Neural cell (in vitro differentiated cells): ENCODE data around the gene CACNA1C. TPM values are rescaled to one million over a fixed set of nuclear protein-coding genes. Genes with fewer than 3 reads are reported as not detected.

Source experiments
- H2AFZ ChIP-seq: fragments of 200-600, 300-800 bp; sonication (generic), shearing (Covaris generic); 2 replicates; pipeline ENCODE4 v1.6.0; 2014; ENCODE audit warnings: low read depth, mild to moderate bottlenecking, antibody characterized with exemption, low read length, moderate library complexity
- H3F3A ChIP-seq: fragments of 200-600 bp; shearing (Covaris generic); 2 replicates; pipeline ENCODE4 v1.6.1; 2016; ENCODE audit warnings: mild to moderate bottlenecking, moderate library complexity, mixed read lengths, antibody characterized with exemption, low read length; ENCODE audit not compliant: insufficient read depth, poor library complexity, severe bottlenecking
- H3K27ac ChIP-seq: fragments of 200-600, 300-800 bp; sonication (generic), shearing (Covaris generic); 2 replicates; pipeline ENCODE4 v1.5.1; 2014; ENCODE audit warnings: mild to moderate bottlenecking, low read length, moderate library complexity
- H3K27me3 ChIP-seq: fragments of 300-800, 200-600 bp; sonication (generic), shearing (Covaris generic); 2 replicates; pipeline ENCODE4 v1.6.0; 2014; ENCODE audit warnings: mild to moderate bottlenecking, low read depth, low read length, moderate library complexity; ENCODE audit not compliant: insufficient read depth
- H3K36me3 ChIP-seq: fragments of 300-800, 200-600 bp; sonication (generic), shearing (Covaris generic); 2 replicates; pipeline ENCODE4 v1.5.1; 2014; ENCODE audit warnings: mild to moderate bottlenecking, antibody characterized with exemption, low read length, moderate library complexity; ENCODE audit not compliant: insufficient read depth
- H3K4me2 ChIP-seq: fragments of 300-800, 200-600 bp; sonication (generic), shearing (Covaris generic); 2 replicates; pipeline ENCODE4 v1.6.0; 2014; ENCODE audit warnings: mild to moderate bottlenecking, low read length
- H3K4me3 ChIP-seq: fragments of 300-800, 200-600 bp; sonication (generic), shearing (Covaris generic); 2 replicates; pipeline ENCODE4 v1.5.1; 2014; ENCODE audit warnings: mild to moderate bottlenecking, low read length, moderate library complexity
- H3K79me2 ChIP-seq: fragments of 200-600 bp; shearing (Covaris generic); replicated peaks from 2 replicates; pipeline ENCODE4 v1.6.0; 2014; ENCODE audit warnings: mild to moderate bottlenecking, low read length, moderate library complexity; ENCODE audit not compliant: insufficient read depth
- H3K9ac ChIP-seq: fragments of 300-800, 200-600 bp; sonication (generic), shearing (Covaris generic); 2 replicates; pipeline ENCODE4 v1.6.1; 2016; ENCODE audit warnings: mild to moderate bottlenecking, low read length, mixed read lengths
- H3K9me2 ChIP-seq: fragments of 200-600 bp; shearing (Covaris generic); 2 replicates; pipeline ENCODE4 v1.6.1; 2016; ENCODE audit warnings: mild to moderate bottlenecking, low read length, mixed read lengths; ENCODE audit not compliant: insufficient read depth
- H3K9me3 ChIP-seq: fragments of 200-600, 300-800 bp; sonication (generic), shearing (Covaris generic); 2 replicates; pipeline ENCODE4 v1.6.1; 2016; ENCODE audit warnings: mild to moderate bottlenecking, mixed run types, low read length, moderate library complexity, mixed read lengths
- H4K20me1 ChIP-seq: fragments of 200-600 bp; shearing (Covaris generic); 2 replicates; pipeline ENCODE4 v1.6.1; 2016; ENCODE audit warnings: mild to moderate bottlenecking, mixed run types; ENCODE audit not compliant: insufficient read depth
- CTCF ChIP-seq: fragments of 450-650 bp; IDR thresholded peaks from 2 replicates; pipeline ENCODE4 v1.5.1; 2014; ENCODE audit warnings: antibody characterized with exemption, mild to moderate bottlenecking, moderate library complexity; ENCODE audit not compliant: poor library complexity, severe bottlenecking
- EP300 ChIP-seq: fragments of 450-650 bp; conservative IDR thresholded peaks from 2 replicates; pipeline ENCODE4 v1.6.1; 2014; ENCODE audit warnings: antibody characterized with exemption, mild to moderate bottlenecking, moderate library complexity; ENCODE audit not compliant: poor library complexity, severe bottlenecking
- EZH2 ChIP-seq: fragments of 200-600, 300-800 bp; shearing (Covaris generic), sonication (generic); IDR thresholded peaks from 2 replicates; pipeline ENCODE4 v1.6.1; 2014; ENCODE audit warnings: antibody characterized with exemption, low read length, borderline replicate concordance, mild to moderate bottlenecking; ENCODE audit not compliant: insufficient read depth, poor library complexity, severe bottlenecking
- MXI1 ChIP-seq: fragments of 450-650 bp; conservative IDR thresholded peaks from 2 replicates; pipeline ENCODE4 v1.6.1; 2014; ENCODE audit warnings: antibody characterized with exemption, mild to moderate bottlenecking; ENCODE audit not compliant: poor library complexity, severe bottlenecking
- POLR2AphosphoS5 ChIP-seq: IDR thresholded peaks from 2 replicates; pipeline ENCODE4 v1.6.1; 2012
- RAD21 ChIP-seq: fragments of 450-650 bp; conservative IDR thresholded peaks from 2 replicates; pipeline ENCODE4 v1.6.1; 2014; ENCODE audit warnings: antibody characterized with exemption, mild to moderate bottlenecking, moderate library complexity
- REST ChIP-seq: IDR thresholded peaks from 2 replicates; pipeline ENCODE4 v1.6.1; 2012; ENCODE audit warnings: borderline replicate concordance
- SMC3 ChIP-seq: fragments of 450-650 bp; conservative IDR thresholded peaks from 2 replicates; pipeline ENCODE4 v1.6.1; 2014; ENCODE audit warnings: antibody characterized with exemption, mild to moderate bottlenecking, moderate library complexity; ENCODE audit not compliant: poor library complexity
- TAF1 ChIP-seq: IDR thresholded peaks from 2 replicates; pipeline ENCODE4 v1.6.1; 2012; ENCODE audit warnings: low read depth
- polyA plus RNA-seq: library from polyadenylated mRNA; depleted of rRNA; stranded (reverse); fragments of >200 nt; gene quantifications from 2 replicates; pipeline ENCODE4 v1.2.3, GENCODE V29; 2014

CACNA1C gene
- polyA plus RNA-seq, 1 donor from 2014 or later, result 9.7 TPM

GRCh38 chr12:2544230-2544629, 491.4 kb downstream of the CACNA1C start:
- H4K20me1 ChIP-seq, result no peaks in the 10 kb centered on the region
- no peak overlapping the region for H3K27ac ChIP-seq
- H3K4me2 ChIP-seq, result no peak overlapping the region
- no peaks in the 10 kb centered on the region for H3K27me3 ChIP-seq
- no peak overlapping the region for H2AFZ ChIP-seq
- TF ChIP-seq RAD21 (no peak), EZH2 (no peak), EP300 (no peak), MXI1 (no peak), REST (no peak), CTCF (no peak), TAF1 (no peak), POLR2AphosphoS5 (no peak), SMC3 (no peak)
- H3K4me3 ChIP-seq, result no peak overlapping the region
- no peaks in the 10 kb centered on the region for H3K79me2 ChIP-seq
- H3K36me3 ChIP-seq, result peaks cover 5% of the 10 kb centered on the region
- H3K9me3 ChIP-seq, result peaks cover 4% of the 10 kb centered on the region
- no peaks in the 10 kb centered on the region for H3F3A ChIP-seq
- H3K9ac ChIP-seq, result no peak overlapping the region
- H3K9me2 ChIP-seq, result no peaks in the 10 kb centered on the region

GRCh38 chr12:2547273-2548044, 494.7 kb downstream of the CACNA1C start:
- no peak overlapping the region for H3K27ac ChIP-seq

More at GRCh38 chr12:2547273-2548044, 494.7 kb downstream of the CACNA1C start:
- no peaks in the 10 kb centered on the region for H3K9me2 ChIP-seq
- no peak overlapping the region for H3K9ac ChIP-seq
- peaks cover 5% of the 10 kb centered on the region for H3K36me3 ChIP-seq
- H3K27me3 ChIP-seq, result no peaks in the 10 kb centered on the region
- H2AFZ ChIP-seq, result no peak overlapping the region
- H3F3A ChIP-seq, result no peaks in the 10 kb centered on the region
- no peak overlapping the region for H3K4me3 ChIP-seq
- H4K20me1 ChIP-seq, result no peaks in the 10 kb centered on the region
- no peak for TF ChIP-seq CTCF
- no peak for TF ChIP-seq TAF1
- no peak for TF ChIP-seq MXI1
- no peak for TF ChIP-seq EZH2
- TF ChIP-seq POLR2AphosphoS5, result no peak
- TF ChIP-seq SMC3, result no peak
- TF ChIP-seq RAD21, result no peak
- no peak for TF ChIP-seq EP300
- TF ChIP-seq REST, result no peak
- peaks cover 4% of the 10 kb centered on the region for H3K9me3 ChIP-seq
- no peaks in the 10 kb centered on the region for H3K79me2 ChIP-seq
- H3K4me2 ChIP-seq, result no peak overlapping the region
